HepG2 (cell line): ENCODE results near the gene DDX23. TPM values are rescaled to one million over a fixed set of nuclear protein-coding genes. Genes with fewer than 3 reads are reported as not detected.

Source experiments
- ARNTL ChIP-seq: sonication (generic); formaldehyde crosslinking; IDR thresholded peaks from 2 replicates; pipeline ENCODE4 v1.4.0; 2020; ENCODE audit warnings: mild to moderate bottlenecking, missing genetic modification reagents
- ATAD3A ChIP-seq: sonication (generic); formaldehyde crosslinking; IDR thresholded peaks from 2 replicates; pipeline ENCODE4 v1.4.0; 2020; ENCODE audit warnings: missing genetic modification reagents
- BCL3 ChIP-seq: sonication (generic); formaldehyde crosslinking; IDR thresholded peaks from 2 replicates; pipeline ENCODE4 v1.5.1; 2020; ENCODE audit warnings: mild to moderate bottlenecking, missing genetic modification reagents, moderate library complexity
- ESRRA ChIP-seq: sonication (generic); formaldehyde crosslinking; IDR thresholded peaks from 2 replicates; pipeline ENCODE4 v1.5.1; 2020; ENCODE audit warnings: mild to moderate bottlenecking, low read depth, missing genetic modification reagents
- GABPB1 ChIP-seq: IDR thresholded peaks from 2 replicates; pipeline ENCODE4 v1.6.1; 2016; ENCODE audit warnings: mild to moderate bottlenecking, missing genetic modification reagents, moderate library complexity, missing compliant biosample characterization
- GTF2F1 ChIP-seq: fragments of 150-350 bp; IDR thresholded peaks from 2 replicates; pipeline ENCODE4 v1.6.1; 2014; ENCODE audit warnings: low read length
- LRRFIP1 ChIP-seq: sonication (generic); formaldehyde crosslinking; conservative IDR thresholded peaks from 2 replicates; pipeline ENCODE4 v1.4.0; 2020; ENCODE audit warnings: missing genetic modification reagents
- MAF1 ChIP-seq: sonication (generic); formaldehyde crosslinking; IDR thresholded peaks from 2 replicates; pipeline ENCODE4 v1.5.0; 2020; ENCODE audit warnings: missing genetic modification reagents, borderline replicate concordance
- MED13 ChIP-seq: sonication (generic); formaldehyde crosslinking; IDR thresholded peaks from 2 replicates; pipeline ENCODE4 v1.5.0; 2020; ENCODE audit warnings: missing genetic modification reagents
- MEIS1 ChIP-seq: sonication (generic); formaldehyde crosslinking; IDR thresholded peaks from 2 replicates; pipeline ENCODE4 v1.9.0; 2021; ENCODE audit warnings: mild to moderate bottlenecking, missing genetic modification reagents, moderate library complexity, borderline replicate concordance
- NPAS2 ChIP-seq: sonication (generic); formaldehyde crosslinking; IDR thresholded peaks from 2 replicates; pipeline ENCODE4 v1.8.0; 2022; ENCODE audit warnings: mild to moderate bottlenecking, missing genetic modification reagents, borderline replicate concordance
- SALL1 ChIP-seq: sonication (generic); formaldehyde crosslinking; IDR thresholded peaks from 2 replicates; pipeline ENCODE4 v1.8.0; 2022; ENCODE audit warnings: mild to moderate bottlenecking, missing genetic modification reagents
- TAF15 ChIP-seq: fragments of 200-400 bp; formaldehyde crosslinking; IDR thresholded peaks from one replicate; pipeline ENCODE4 v1.6.1; 2018; ENCODE audit warnings: mild to moderate bottlenecking, low read depth, low read length; ENCODE audit not compliant: poor library complexity, severe bottlenecking
- THAP7 ChIP-seq: sonication (generic); formaldehyde crosslinking; IDR thresholded peaks from 2 replicates; pipeline ENCODE4 v1.8.1; 2023; ENCODE audit warnings: mild to moderate bottlenecking, missing genetic modification reagents
- ZBTB14 ChIP-seq: sonication (generic); formaldehyde crosslinking; IDR thresholded peaks from 2 replicates; pipeline ENCODE4 v1.4.0; 2020; ENCODE audit warnings: missing genetic modification reagents
- ZBTB38 ChIP-seq: sonication (generic); formaldehyde crosslinking; IDR thresholded peaks from 2 replicates; pipeline ENCODE4 v1.5.1; 2020; ENCODE audit warnings: mild to moderate bottlenecking, missing genetic modification reagents
- ZBTB4 ChIP-seq: sonication (generic); formaldehyde crosslinking; IDR thresholded peaks from 2 replicates; pipeline ENCODE4 v1.4.0; 2020; ENCODE audit warnings: missing genetic modification reagents, mild to moderate bottlenecking, borderline replicate concordance
- ZFX ChIP-seq: sonication (generic); formaldehyde crosslinking; IDR thresholded peaks from 2 replicates; pipeline ENCODE4 v1.4.0; 2020; ENCODE audit warnings: mild to moderate bottlenecking, low read depth, missing genetic modification reagents, moderate library complexity
- ZNF30 ChIP-seq: sonication (generic); formaldehyde crosslinking; IDR thresholded peaks from 2 replicates; pipeline ENCODE4 v1.5.0; 2020; ENCODE audit warnings: mild to moderate bottlenecking, missing genetic modification reagents
- ZNF891 ChIP-seq: sonication (generic); formaldehyde crosslinking; IDR thresholded peaks from 2 replicates; pipeline ENCODE4 v1.5.0; 2020; ENCODE audit warnings: mild to moderate bottlenecking, missing genetic modification reagents
- polyA plus RNA-seq, 8 experiments: library from polyadenylated mRNA; depleted of rRNA in 3 of 8; stranded (reverse) in 7 of 8; unstranded in 1 of 8; fragments of >200 nt; fragmentation: Illumina TruSeq in 4 of 8; extraction: Trizol in 4 of 8; gene quantifications; 2 replicates each; pipeline versions ENCODE4 v1.2.1 to v1.2.3, GENCODE V29; 2011 to 2016; ENCODE audit warnings: low read depth in 4 of 8, missing spikeins in 1 of 8, mixed read lengths in 1 of 8; ENCODE audit not compliant: insufficient read depth in 1 of 8
- total RNA-seq, 5 experiments: library from RNA; depleted of rRNA; stranded (reverse); fragments of >200 nt; fragmentation: Illumina TruSeq; extraction: Trizol; gene quantifications; 2 replicates each; pipeline ENCODE4 v1.2.3, GENCODE V29; 2016; ENCODE audit warnings: low read depth in 1 of 5

DDX23 gene
- total and polyA plus RNA-seq, 2 of the 13 experiments (the other 11 are each of a cell fraction or from before 2014, with no cell fraction given) = 35.7 to 90.0 TPM

- no peak for TF ChIP-seq ZBTB4
- TF ChIP-seq ZBTB14 (CRISPR knock-in tag) = no peak
- TF ChIP-seq ZNF30 (CRISPR knock-in tag) = no peak
- TF ChIP-seq SALL1 (CRISPR knock-in tag) = peak; percentile 41; the same call in 1 of the 2 replicates
- no peak for TF ChIP-seq ESRRA (CRISPR knock-in tag)
- no peak for TF ChIP-seq MEIS1 (CRISPR knock-in tag)
- no peak for TF ChIP-seq ARNTL (CRISPR knock-in tag)
- peak; percentile 32; the same call in 1 of the 2 replicates for TF ChIP-seq ZFX (CRISPR knock-in tag)
- no peak for TF ChIP-seq MAF1
- TF ChIP-seq GABPB1 (CRISPR knock-in tag) = peak; percentile 79; the same call in 1 of the 2 replicates
- TF ChIP-seq NPAS2 = no peak
- TF ChIP-seq ZBTB38 (CRISPR knock-in tag) = 0 out of 2 replicates have a peak, but pooled peaks have one; percentile 15
- TF ChIP-seq ZNF891 = no peak
- peak; percentile 58; the same call in 1 of the 2 replicates for TF ChIP-seq MED13 (CRISPR knock-in tag)
- TF ChIP-seq ATAD3A = no peak
- TF ChIP-seq TAF15 = peak; percentile 5
- TF ChIP-seq LRRFIP1 (CRISPR knock-in tag) = no peak
- TF ChIP-seq GTF2F1 = no peak
- TF ChIP-seq BCL3 (CRISPR knock-in tag) = no peak
- no peak for TF ChIP-seq THAP7 (CRISPR knock-in tag)
These were observed 37.5 kb downstream of the DDX23 start (continued) for GRCh38 chr12:48814262-48815125.
